ENCODE results near the gene FCER2.

DNA sequence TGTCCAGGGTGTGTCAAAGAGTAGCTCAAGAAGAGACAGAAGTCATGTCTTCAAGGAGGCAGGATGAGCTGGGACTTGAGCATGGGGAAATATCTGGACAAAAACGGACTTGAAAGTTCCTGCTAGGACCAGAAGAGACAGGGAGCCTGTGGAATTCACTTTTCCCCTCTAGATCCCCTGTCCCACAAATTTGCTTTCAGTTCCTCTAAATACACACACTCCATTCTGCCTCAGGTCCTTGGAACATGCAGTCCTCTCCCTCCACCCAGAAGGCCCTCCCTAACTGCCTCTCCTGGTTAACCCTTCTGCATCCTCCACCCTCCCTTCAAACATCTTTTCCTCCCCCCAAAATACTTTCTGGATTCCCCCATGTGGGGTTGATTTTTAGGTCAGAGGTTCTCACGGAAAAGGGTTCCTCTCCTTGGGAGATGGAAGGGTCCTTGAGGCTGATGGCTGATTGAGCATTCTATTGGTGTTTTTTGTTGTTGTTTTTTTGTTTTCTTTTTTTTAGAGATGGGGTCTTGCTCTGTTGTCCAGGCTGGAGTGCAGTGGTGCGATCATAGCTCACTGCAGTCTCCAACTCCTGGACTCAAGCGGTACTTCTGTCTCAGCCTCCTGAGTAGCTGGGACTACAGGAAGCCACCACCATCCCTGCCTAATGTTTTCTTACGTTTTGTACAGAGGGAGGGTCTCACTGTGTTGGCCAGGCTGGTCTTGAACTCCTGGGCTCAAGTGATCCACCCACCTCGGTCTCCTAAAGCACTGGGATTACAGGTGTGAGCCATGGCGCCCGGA lies 40.0 kb downstream of the FCER2 start:
- TF ChIP-seq CTCF (IDR thresholded peaks at IDR 0.05; ENCODE audit: insufficient read depth, low read length, poor library complexity, severe bottlenecking) (no peak), EZH2phosphoT487 (conservative IDR thresholded peaks at IDR 0.05; ENCODE audit: low read length) (no peak)

All from SU-DHL-6 (cell line).